GM18505 (cell line): Measurements from ENCODE around the gene OR6A2.
"Not testable (repeated sequence)": the region's sequence is repeated elsewhere in the genome, so short reads cannot be mapped to it uniquely, and the experiment has no call there.

Source experiments
- ATAC-seq: cut with Tn5 transposase; IDR thresholded peaks from one replicate; pipeline ENCODE4 v1.9.1; 2021; ENCODE audit not compliant: unreplicated experiment
- POLR2A ChIP-seq: IDR thresholded peaks from 4 replicates; pipeline ENCODE4 v1.6.1; 2011; ENCODE audit warnings: borderline replicate concordance; ENCODE audit not compliant: insufficient read depth, insufficient read length; ENCODE audit errors: extremely low read depth

Gene OR6A2

DNA sequence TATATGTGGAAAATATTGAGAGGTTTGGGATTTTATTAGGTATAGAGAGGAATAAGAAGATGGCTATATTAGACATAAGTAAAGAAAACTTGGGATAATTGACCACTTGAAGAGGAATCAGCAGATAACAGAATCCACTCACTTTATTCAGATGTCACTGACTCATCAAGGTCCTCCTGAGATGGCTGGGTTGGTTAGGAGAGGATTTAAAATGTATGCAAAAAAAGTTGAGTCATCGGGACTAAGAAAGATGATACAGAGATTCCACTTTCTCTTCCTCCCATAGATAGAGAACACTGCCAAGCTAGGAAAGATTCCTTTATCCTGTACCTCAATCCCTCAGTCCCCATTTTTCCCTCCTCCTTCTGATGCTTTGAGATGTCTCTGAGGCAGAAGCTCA, at the start of gene OR6A2:
OR6A2 (minus strand) TSS at position 288 of the 400 bp plus-strand sequence. CDS start 3,981 bp downstream, outside the sequence.
- ATAC-seq = no peak
- TF ChIP-seq POLR2A = no peak

DNA sequence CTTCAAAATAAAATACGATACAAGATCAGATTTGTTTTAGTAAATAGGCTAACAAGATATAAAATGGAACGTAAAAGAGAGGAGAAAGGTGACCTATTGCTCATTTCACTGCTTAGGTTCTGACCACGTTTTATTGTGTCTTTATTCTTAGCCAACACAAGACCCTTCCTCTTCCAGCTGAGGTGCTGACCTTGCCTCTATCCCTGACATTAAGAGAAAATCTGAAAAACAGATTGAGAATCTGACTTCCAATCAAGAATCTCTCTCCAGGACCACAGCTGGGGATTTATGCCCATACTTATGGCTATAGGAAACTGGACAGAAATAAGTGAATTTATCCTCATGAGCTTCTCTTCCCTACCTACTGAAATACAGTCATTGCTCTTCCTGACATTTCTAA, 45.9 kb upstream of the OR6A2 start, which contains the start of gene OR10A5:
OR10A5 (plus strand) TSS at position 301 of the 400 bp plus-strand sequence; CDS start at position 301, 0 bp downstream.
- no peak for ATAC-seq
- no peak for TF ChIP-seq POLR2A

DNA sequence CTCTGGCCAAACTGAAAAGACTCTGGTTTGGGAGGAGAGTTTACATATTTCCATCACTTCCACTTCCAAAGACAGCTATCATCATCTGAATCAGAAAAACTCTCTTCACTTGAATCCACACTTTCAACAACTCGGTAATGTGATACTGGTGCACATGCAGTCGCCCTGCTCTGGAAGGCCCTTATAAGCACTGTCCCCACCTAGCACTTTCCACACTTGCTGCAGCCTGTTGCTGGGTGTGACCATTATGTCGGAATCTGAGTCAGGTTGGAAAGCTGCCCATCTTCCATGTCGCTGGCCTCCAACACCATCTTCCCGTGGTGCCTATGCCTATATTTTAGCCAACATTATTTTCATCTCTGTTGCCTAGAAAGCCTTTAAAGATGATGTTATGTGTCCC, 44.9 kb upstream of the OR6A2 start:
- ATAC-seq = no peak
- TF ChIP-seq POLR2A = no peak

DNA sequence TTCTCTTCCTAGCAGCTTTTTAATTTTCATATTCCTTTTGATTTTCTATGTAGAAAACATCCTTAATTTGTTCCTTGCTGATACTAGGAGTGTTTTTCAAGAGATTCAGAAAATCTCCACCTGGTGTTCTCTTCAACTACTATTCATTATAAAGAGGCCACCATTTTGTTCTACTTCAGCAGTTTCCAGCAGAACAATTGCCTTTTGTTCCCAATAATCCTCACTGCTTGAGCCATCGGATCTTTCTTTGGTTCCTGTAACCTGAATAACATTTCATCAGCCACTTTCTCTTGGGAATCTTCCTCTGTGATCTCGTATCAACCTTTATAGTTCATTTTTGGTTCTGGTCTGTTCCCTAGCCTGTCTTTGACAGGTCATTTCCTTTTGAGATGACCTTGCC, 44.2 kb upstream of the OR6A2 start:
- no peak for ATAC-seq
- TF ChIP-seq POLR2A = no peak

DNA sequence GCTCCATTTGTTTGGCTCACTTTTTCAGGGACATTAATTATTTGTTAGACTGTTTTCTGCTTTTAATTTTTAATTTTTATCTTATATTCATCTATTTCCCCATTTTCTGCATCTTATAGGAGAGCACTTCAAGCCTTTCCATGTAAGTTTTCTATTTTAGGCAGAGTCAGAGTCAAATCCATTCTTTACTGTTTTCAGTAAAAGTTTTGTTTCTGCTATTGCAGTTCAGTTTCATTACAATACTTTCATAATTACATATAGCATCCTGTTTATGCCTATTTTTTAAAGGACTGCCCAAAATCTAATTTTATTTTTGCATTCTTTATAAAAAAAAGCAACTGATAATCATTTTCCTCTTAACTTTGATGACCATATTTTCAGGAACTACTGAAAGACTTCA, 42.2 kb upstream of the OR6A2 start:
- ATAC-seq = no peak
- TF ChIP-seq POLR2A = no peak

DNA sequence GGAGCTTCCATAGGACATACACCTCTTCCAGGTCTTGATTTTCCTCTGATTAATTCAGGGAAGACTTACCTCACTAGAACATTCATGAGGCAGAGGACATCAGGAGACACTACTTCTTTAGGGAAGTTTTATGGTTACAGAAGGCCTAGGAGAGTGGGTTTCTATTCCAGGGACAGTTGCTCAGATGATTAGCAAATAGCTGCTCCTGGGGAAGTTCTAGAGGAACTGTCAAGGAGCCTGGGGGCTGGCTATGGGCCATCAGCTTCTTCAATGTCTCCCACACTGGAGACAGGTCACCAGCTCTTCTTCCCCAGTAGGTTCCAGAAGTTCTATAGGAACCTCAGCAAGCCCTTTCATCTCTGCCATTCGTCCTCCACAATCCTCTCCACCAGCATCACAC, 34.5 kb upstream of the OR6A2 start:
- ATAC-seq = no peak
- TF ChIP-seq POLR2A = no peak

DNA sequence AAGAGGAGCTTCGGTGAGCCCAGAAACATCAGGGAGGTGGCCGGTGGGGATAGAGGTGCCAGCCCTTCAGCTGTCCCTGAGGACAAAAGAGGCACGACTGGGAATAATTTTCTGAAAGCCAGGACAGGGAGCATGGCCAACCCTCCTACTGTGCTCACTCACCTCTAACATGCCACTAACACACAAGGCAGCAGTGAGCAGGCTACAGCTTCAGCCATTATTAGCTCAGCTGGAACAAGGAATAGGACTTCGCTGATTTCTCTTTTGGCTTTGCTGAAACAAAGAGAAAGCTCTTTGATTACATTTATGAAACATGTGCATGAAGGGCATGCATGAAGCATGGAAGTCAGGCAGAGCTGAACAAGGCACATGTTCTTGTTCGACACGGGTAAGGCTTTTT, 33.9 kb upstream of the OR6A2 start:
- ATAC-seq = no peak
- no peak for TF ChIP-seq POLR2A

DNA sequence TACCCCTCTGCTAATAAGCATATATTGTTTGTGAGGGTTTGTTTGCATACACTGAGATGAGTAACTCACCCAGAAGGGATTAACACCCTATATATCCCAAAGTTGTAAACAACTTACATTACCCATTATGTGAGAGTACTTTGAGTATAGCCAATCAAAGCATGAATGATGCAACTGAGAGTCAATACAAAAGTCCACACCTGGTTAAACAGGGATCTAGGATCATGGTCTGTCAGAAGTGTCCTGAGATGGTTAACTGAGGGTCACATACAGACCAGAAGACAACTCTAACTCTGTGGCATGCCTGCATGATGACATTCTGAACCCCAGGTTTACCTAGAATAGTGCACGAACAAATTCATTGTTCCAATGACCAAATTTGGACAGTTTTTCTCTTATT, 28.6 kb upstream of the OR6A2 start:
- TF ChIP-seq POLR2A = no peak

DNA sequence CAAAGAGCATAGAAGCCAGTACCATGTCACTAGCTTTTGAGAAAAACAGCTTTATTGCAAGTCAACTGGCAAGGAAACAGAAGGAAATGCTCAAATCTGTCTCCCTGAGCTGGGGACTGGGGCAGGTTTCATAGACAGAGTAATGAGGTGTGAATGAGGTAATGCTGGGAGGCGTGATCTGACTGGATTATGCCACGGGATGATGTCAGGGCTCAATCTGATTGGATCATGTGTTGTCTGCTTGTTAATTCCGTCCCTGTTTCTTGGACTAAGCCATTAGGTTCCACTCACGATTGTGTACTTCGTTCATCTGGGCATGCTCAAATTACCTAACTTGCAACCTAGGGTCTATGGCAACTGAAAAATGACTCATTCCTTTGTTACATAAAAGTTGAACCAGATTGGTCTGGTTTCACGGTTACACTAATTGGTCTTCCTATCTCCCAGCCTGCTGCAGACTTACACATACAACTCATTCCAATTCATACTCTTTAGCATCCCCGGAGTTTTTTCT, 25.8 kb upstream of the OR6A2 start:
- ATAC-seq = no peak
- TF ChIP-seq POLR2A = no peak

More for the DNA sequence above, 28.6 kb upstream of the OR6A2 start:
- ATAC-seq = no peak

DNA sequence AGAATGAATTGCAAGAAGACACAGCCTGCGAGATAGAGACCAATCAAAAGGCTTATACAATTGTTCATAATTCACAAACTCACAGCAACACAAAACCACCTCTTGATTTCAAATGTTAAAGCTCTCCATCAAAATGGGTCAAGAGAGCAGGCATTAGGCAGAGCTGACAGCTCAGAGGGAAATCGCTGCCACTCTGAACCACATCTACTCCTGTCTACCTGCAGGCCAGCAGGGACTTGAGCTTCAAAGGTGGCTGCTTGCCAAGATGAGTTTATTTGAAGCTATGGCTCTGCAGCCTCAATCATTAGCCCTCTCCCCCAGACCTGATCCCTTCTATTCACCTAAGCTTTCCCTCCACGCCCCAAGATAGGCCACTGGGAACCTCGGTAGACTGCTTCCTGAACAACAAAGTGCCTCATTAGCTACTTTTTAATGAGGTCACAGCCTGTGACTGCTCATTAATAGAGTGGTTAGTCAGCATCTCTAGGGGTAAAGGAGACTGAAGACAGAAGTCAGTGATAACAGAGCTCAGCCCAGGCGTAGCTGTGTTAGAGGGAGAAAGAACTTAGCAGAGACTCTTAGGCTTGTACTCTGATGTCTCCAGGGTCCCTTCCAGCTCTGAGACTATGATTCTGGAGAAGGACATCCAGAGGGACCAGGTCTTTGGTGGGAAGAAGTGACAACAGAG, 24.8 kb upstream of the OR6A2 start:
- no peak for TF ChIP-seq POLR2A
- no peak for ATAC-seq

DNA sequence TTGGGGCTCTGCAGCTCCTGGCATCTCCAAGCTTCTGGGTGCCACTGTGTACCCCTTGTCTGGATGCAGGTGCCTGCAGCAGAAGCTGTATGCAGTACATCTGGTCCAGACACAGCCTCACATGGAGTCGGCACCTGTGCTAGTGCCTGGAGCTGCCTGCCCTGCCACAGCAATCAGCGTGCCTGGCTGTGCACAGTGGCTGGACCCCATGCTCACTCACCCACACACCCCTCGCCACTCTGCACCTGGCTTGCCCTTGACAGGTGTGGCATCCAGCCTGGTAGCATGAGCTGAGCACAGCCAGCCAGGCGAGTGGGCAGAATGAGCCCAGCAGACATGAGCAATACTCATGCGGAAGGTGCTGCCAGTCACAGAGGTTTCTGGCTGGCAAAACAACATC, 19.5 kb upstream of the OR6A2 start:
- TF ChIP-seq POLR2A = no peak
- ATAC-seq = no peak

DNA sequence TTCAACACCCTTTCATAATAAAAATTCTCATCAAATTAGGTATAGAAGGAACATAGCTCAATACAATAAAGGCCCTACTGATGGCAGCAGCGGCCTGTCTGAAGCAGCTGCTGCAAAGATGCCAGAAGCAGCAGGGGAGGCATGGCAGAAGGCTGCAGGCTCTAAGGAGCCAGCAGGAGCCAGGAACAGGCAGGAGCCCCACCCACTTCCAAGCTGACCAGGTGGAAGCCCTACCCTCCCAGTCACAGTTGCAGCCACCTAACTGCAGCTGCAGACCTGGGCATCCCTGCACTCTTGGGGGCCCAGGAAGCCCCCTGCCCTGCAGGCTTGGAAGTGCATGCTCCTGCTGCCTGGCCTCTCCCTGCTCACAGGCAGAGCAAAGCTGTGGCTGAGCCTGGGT, 18.2 kb upstream of the OR6A2 start:
- no peak for TF ChIP-seq POLR2A
- ATAC-seq = no peak

DNA sequence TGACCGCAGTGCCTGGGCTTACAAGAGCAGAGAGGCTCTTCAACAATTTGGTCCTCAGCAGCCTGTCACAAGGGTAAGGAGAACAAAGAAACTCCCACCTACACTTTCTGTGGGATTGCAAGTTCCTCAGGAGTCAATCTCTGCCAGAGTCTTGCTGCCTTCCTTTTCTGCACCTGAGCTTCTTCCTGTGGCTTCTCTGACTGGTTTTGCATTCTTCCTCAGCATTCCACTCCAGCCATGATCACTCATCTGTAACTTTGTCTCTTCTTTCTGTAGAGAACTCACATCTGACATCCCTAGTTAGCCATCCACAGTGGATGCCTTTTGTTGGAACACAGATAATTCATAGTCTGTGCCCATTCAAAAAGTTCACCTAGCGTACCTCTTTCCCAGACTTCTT, 14.2 kb upstream of the OR6A2 start:
- ATAC-seq = no peak

DNA sequence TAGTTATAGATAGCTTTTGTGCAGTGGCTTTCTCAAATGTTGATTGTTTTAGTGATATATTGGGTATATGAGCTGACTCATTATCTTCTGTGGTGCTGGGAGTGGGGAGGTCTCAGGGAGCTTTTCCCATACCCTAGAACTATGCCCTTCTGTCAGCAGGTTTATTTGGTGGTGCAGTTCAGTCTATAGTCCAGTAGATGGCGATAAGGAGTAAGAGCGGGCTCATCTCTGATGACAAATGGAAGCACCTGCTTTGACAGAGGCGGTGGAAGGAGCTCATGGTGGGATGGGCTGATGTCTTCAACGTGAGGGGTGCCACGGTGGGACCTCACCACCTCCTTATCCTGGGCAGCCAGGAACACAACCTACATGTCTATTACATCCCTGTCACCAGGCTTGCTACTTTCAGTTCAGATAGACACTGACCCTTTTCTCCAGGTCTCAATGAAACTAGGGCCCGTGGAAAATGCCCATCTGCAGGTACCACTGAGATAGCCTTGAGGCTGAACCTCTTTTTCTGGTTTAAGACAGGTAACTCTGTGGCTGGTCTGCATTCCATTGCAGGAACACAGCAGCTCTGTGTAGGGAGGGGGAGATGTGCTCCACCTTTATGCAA, 13.0 kb upstream of the OR6A2 start:
- peak; percentile 90 for ATAC-seq
- TF ChIP-seq POLR2A = no peak

More for the DNA sequence above, 14.2 kb upstream of the OR6A2 start:
- no peak for TF ChIP-seq POLR2A

DNA sequence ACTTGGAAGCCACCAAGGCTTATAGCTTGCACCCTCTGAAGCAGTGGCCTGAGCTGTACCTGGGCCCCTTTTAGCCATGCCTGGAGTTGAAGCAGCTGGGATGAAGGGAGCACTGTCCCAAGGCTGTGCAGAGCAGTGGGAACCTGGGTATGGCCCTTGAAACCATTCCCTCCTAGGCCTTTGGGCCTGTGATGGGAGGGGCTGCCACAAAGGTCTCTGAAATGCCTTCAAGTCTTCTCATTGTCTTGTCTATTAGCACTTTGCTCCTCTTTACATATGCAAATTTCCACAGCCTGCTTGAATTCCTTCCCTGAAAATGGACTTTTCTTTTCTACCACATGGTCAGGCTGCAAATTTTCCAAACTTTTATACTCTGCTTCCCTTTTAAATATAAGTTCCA, 1.6 kb upstream of the OR6A2 start:
- ATAC-seq = not testable (repeated sequence)
